GM12892 (cell line): ENCODE measurements around the gene MAP4K4.

Experiments
- DNase-seq: peaks from one replicate; pipeline ENCODE4 v3.0.0; 2011; ENCODE audit not compliant: insufficient read length
- FAIRE-seq: peaks from 2 replicates; lab custom pipeline; 2011; peaks lifted over from hg19 to GRCh38; lab: Jason Lieb, UNC
- POLR2A ChIP-seq: IDR thresholded peaks from 2 replicates; pipeline ENCODE4 v1.6.1; 2011; ENCODE audit warnings: low read depth, low read length, control low read depth
- POLR2AphosphoS5 ChIP-seq: IDR thresholded peaks from 2 replicates; pipeline ENCODE4 v1.6.1; 2011; ENCODE audit warnings: low read depth, low read length, control low read depth
- TAF1 ChIP-seq: IDR thresholded peaks from 2 replicates; pipeline ENCODE4 v1.6.1; 2011; ENCODE audit warnings: low read depth, mild to moderate bottlenecking, control low read depth, low read length, borderline replicate concordance

MAP4K4 gene

DNA sequence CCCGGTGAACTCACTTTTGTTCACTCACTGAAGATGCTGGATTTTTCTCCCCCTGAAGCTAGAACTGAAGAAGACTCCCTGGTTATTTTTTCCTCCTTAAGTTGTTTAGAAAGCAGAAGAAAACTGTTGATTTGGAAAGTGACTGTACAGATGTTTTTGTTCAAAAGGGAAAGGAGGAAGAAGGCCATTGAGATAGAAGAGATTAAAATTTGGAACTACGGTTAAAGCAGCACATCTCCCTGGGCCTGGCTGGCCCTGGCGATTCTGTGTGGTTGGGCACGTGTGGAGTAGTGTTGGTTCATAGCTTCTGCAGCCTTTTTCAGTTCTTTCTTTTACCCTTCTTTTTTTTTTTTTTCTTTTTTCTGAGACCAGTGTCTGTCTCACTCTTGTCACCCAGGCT lies 109.2 kb downstream of the MAP4K4 start:
- DNase-seq = no peak
- TF ChIP-seq POLR2A = no peak
- TF ChIP-seq POLR2AphosphoS5 = no peak
- TF ChIP-seq TAF1 = no peak
- no peak for FAIRE-seq

DNA sequence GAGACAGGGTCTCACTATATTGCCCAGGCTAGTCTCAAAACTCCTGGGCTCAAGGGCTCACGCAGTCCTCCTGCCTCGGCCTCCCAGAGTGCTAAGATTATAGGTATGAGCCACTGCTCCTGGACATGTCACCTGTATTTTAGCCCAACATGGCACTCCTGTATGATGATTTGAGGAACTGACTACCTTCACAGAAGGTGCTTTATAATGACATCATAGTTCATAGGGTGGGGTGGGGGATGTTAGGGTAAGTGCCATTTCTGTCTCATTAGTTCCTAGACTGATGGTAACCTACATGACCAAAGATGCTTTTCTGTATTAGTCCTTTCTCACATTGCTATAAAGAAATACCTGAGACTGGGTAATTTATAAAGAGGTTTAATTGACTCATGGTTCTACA lies 109.7 kb downstream of the MAP4K4 start:
- FAIRE-seq = no peak
- DNase-seq = no peak
- TF ChIP-seq POLR2AphosphoS5 (no peak), TAF1 (no peak), POLR2A (no peak)

DNA sequence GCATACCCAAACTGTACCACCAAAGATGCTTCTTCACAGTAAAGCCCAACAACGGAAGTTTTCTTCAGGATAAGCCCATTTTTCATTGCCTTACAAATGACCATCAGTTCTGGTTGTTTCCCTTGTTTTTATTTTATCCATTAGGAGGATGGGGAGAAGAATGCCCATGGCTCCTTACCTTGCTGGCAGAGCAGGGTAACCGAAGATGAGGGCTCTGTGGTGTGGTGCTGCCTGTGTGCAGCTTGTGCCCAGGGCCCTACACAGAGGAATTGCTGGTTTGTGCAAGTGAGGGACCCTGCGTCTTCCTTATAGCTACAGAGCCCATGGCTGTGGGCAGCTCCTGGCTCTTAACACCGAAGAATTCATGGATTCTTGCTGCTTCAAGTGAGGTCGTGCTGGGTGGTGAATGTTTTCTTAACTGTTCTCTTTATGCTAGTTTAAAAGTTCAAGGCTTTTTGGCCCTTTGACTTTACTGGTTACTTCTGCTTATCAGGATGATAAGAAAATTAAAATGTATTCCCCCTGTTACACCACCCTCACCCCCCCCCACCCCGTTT lies 110.6 kb downstream of the MAP4K4 start:
- no peak for FAIRE-seq
- no peak for DNase-seq
- no peak for TF ChIP-seq POLR2A
- no peak for TF ChIP-seq POLR2AphosphoS5
- no peak for TF ChIP-seq TAF1

DNA sequence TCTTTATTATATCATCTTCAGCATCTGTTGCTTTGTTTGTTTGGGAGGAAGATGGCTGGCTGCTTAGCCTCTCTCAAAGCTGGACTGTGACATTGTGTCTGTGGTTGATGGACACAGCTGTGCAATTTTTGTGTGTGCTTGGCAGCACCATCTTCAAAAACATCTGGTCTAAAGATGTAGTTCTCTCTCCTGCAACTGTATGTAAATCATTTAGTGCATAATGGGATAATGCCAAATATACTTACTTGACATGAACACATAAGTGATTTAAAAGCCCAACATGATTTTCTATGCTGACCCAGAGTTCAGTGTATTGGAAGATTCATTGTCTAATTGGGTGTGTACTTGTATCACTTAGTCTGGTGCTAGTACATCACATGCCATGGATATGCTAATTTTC lies 112.2 kb downstream of the MAP4K4 start:
- FAIRE-seq (no peak), DNase-seq (no peak)
- no peak for TF ChIP-seq POLR2AphosphoS5
- no peak for TF ChIP-seq TAF1
- TF ChIP-seq POLR2A = no peak

DNA sequence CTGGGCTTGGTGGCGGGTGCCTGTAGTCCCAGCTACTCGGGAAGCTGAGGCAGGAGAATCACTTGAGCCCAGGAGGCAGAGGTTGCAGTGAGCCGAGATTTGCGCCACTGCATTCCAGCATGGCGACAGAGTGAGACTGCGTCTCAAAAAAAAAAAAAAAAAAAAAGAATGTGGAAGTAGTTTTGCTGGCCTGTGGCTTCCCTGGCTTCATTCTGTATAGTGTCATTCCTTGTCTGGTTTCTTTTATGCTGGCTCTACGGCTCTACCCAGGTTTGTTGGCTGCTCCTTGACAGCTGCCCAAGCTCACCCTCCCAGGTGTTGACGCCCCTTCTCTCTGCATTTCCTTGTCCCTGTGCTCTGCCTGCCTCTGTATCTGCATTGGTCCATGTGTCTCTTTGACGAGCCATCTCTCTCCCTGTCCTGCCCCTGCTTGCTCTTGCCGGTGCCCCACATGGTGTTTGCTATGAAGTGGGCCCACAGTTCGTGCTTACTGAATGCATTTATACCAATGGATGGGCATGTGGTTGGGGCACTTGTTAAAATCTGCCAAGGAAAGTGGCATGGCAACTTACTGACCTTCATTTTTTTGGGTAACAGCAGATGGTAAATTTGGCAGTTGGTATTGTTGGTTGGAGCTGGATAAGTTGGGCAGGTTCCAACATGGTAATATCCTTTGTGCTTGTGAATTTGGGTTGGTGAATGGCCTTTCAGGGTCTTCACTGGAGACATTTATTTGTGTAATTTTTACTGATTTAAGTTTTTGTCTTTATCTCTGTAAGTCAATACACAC lies 113.9 kb downstream of the MAP4K4 start:
- TF ChIP-seq POLR2A (no peak), TAF1 (no peak)
- DNase-seq (no peak), FAIRE-seq (no peak)

DNA sequence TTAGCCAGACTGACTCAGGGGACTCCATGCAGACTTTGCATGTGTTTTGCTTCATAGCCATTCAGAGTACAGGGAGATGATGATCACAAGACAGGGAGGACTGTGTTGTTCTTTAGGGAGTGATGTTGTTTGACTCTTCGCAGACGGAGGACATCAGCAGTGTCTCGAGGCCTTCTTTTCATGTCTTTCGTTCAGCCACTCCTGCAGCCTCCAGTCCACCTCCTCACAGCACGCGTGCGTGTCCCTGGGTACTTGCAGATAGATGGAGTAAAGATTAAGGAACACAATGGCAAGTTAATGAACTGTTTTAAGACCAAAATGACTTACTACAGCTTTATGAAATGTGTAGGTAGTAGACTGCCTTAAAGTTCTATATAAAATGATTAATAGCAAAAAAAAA lies 114.7 kb downstream of the MAP4K4 start:
- TF ChIP-seq POLR2A (no peak), TAF1 (no peak), POLR2AphosphoS5 (no peak)
- FAIRE-seq (no peak), DNase-seq (no peak)

DNA sequence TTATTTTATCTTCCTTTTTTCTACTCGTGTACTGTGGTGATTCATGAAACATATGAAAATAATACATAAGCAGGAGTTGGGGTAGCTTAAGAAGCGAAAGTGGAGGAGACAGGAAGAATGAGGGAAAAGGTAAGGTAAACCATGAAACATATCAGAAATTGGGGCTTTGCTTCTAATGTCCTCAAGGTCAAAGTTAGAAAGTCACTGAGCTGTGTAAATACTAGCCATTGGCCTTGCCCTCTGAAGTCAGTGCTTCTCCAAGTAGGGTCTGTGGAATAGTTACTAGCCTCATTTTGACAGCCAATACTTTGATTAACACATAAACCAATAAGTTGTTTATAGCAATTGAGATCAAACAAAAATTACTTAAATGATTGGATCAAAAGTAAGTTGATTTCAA lies 117.2 kb downstream of the MAP4K4 start:
- TF ChIP-seq POLR2AphosphoS5 (no peak), TAF1 (no peak), POLR2A (no peak)
- DNase-seq (no peak), FAIRE-seq (no peak)

DNA sequence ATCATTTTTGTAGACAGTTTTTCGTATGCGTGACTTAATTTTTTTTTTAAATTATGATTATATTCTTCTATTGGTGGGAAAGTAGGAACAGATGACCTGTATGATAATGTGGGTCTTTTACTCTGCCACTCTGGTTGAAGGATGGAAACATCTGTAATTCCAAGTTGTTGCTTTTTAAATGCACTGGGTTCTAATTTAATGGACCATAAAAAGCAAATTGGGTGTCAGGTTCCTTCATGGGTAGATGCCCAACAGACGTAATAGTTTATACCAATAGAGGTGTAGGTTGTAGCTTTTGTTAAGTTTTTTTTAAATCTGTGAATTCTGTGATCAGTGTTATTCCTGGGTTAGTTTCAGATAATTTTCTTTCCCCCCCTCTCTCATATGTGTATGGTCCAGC lies 117.6 kb downstream of the MAP4K4 start:
- TF ChIP-seq POLR2AphosphoS5 (no peak), POLR2A (no peak), TAF1 (no peak)
- no peak for FAIRE-seq

DNA sequence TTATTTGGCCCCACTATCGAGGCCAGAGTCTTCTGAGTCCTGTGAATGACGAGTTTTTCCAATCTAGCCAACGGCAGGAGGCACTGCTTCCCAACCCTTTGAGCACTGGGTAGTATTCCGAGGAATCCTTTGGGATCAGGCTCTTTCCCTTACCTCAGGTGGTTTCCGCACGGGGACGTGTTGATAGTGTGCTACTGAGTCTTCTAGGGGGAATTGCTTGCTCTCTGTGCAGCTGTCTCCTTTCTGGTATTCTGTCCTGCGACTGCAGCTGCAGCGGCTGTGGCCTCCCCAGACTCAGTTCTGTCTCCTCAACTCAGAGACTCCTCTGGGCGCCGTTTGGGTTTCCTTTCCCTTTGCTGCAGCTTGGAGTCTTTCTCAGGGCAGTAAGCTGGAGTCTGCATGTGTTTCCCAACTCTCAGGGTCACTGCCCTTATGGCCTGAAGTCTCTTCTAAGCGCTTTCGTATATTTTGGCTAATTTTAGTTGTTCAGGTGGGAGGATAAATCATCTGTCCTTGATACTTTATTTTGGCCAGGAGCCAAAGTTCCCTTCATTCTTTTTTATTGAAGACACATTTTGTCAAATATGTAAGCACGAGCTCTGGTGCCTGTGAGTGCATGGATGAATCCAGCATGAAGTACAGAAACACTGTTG lies 118.4 kb downstream of the MAP4K4 start:
- no peak for FAIRE-seq
- no peak for DNase-seq
- no peak for TF ChIP-seq TAF1
- no peak for TF ChIP-seq POLR2A

More for the DNA sequence above, 117.6 kb downstream of the MAP4K4 start:
- DNase-seq = no peak

DNA sequence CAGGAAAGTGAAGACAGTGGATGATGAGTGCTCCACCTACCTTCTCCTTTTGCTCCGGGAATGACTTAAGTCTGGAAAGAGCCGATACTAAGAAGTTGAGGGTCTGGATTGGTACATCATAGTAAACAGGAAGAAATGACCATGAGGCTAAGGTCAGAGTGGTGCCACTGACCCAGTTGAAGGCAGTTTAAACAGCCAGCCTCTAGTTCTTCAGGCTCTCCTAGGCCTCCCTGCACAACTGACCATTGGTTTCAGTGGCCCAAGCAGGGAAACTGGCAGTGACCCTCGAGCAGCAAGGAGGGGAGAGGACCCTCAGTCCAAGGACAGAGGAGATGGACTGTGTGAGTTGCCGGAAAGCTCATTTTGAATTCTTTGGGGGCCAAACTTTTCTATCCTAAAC lies 119.1 kb downstream of the MAP4K4 start:
- TF ChIP-seq TAF1 = no peak
- no peak for TF ChIP-seq POLR2A
- TF ChIP-seq POLR2AphosphoS5 = no peak
- DNase-seq (no peak), FAIRE-seq (no peak)

DNA sequence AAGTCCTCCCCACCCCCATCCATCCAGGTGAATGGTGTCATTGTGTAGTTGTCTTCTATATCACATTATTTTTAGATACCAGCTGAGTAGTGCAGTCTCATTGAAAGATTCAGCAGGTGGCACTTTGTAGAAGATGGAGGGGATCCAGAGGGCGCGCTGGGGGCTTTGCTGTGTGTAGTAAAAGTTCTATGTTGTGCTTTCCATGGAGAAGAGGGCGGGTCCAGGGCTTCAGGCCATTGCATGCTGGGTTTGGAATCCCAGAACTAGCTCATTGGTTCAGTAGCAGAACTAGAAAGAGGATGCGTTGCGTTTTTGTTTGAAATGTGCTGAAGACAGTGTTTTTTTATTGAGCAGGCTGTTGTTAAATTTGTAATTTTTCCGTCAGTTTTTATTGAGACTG lies 120.0 kb downstream of the MAP4K4 start:
- DNase-seq (no peak), FAIRE-seq (no peak)
- TF ChIP-seq POLR2AphosphoS5 = no peak
- no peak for TF ChIP-seq TAF1
- TF ChIP-seq POLR2A = no peak

DNA sequence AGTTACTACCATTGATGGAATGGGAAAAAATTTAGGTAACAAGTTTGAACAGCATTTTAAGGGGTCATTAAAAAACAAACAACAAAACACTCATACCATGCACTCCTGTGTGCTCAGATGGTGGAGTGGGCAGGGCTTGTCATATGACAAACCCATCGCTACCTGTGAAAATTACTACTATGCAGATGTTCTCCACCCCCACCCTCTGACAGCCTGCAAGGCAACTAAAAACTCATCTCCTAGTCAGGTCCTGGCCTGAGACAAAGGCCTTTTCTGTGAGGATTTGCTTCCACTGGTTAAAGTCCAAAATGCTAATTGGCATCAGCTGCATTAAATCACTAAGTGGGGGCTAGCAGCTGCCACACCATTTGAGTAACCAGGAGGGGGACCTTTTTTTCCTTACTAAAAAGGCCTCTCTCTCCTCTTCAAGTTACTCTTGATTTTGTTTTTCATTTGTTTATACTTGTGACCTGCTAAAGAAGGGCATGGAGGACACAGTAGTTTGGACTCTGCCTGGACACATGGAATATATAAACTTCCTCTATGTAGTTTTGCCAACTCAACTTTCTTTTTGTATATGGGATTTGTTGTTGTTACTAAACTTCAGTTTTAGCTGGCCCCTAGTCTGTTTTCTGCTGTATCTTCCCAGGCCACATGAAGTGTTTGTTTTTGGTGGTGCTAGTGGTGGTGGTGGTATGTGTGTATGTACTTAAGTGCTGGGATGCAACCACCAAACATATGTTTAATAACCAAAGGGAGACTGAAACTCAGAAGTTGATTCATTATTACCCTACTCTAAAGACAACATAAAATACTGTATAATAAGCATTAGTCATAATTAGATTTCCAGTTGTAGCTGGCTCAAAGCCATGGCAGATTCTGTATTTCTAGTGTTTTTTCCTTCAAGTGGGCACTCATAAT lies 121.3 kb downstream of the MAP4K4 start:
- TF ChIP-seq TAF1 (no peak), POLR2A (no peak), POLR2AphosphoS5 (no peak)
- no peak for FAIRE-seq

More for the DNA sequence above, 121.3 kb downstream of the MAP4K4 start:
- no peak for DNase-seq
